H1 (cell line): Measurements from ENCODE around the gene KCNN4. TPM values are rescaled to one million over a fixed set of nuclear protein-coding genes. Genes with fewer than 3 reads are reported as not detected.
A peak's percentile ranks its signal among the peaks of the same experiment; 100 is the strongest.

ENCODE experiments used
- CTCF ChIA-PET: fragments of 300-600 bp; sonication (Branson Sonifier 250); formaldehyde crosslinking; loops from one replicate; lab custom pipeline; 2021; ENCODE audit not compliant: partially characterized antibody; lab: Charles Lee
- POLR2A ChIA-PET: fragments of 300-600 bp; sonication (Branson Sonifier 250); formaldehyde crosslinking; loops from one replicate; lab custom pipeline; 2021; ENCODE audit warnings: inconsistent platforms; ENCODE audit not compliant: partially characterized antibody; lab: Charles Lee
- DNase-seq, 2 experiments: peaks; one replicate each; pipeline versions ENCODE4 v3.0.0 to v3.0.0-alpha.2; 2010 to 2022; ENCODE audit warnings: low spot score in 2 of 2, low read depth in 1 of 2, mixed read lengths in 1 of 2
- FAIRE-seq: peaks from 2 replicates; lab custom pipeline; 2011; peaks lifted over from hg19 to GRCh38; lab: Jason Lieb, UNC
- H2AFZ ChIP-seq: 2 replicates; pipeline ENCODE4 v1.8.1; 2012; ENCODE audit warnings: low read length, inconsistent platforms
- H2AK5ac ChIP-seq: 2 replicates; pipeline ENCODE4 v1.6.1; 2013; ENCODE audit warnings: low read depth, low read length
- H2BK120ac ChIP-seq: replicated peaks from 2 replicates; pipeline ENCODE3; 2013; ENCODE audit warnings: low read depth, low read length, inconsistent platforms
- H2BK12ac ChIP-seq: 2 replicates; pipeline ENCODE4 v1.6.1; 2013; ENCODE audit warnings: low read depth, low read length
- H2BK15ac ChIP-seq: 2 replicates; pipeline ENCODE4 v1.6.1; 2013; ENCODE audit warnings: low read length
- H2BK20ac ChIP-seq: 2 replicates; pipeline ENCODE4 v1.6.1; 2013; ENCODE audit warnings: low read length
- H2BK5ac ChIP-seq: 2 replicates; pipeline ENCODE4 v1.6.1; 2013; ENCODE audit warnings: low read depth, low read length
- H3K14ac ChIP-seq: 2 replicates; pipeline ENCODE4 v1.6.1; 2013; ENCODE audit warnings: inconsistent platforms; ENCODE audit not compliant: insufficient read length
- H3K18ac ChIP-seq: 2 replicates; pipeline ENCODE4 v1.6.1; 2013; ENCODE audit warnings: low read length; ENCODE audit errors: extremely low read depth
- H3K23ac ChIP-seq: 2 replicates; pipeline ENCODE4 v1.6.1; 2013; ENCODE audit warnings: inconsistent platforms; ENCODE audit not compliant: insufficient read length
- H3K23me2 ChIP-seq: 2 replicates; pipeline ENCODE4 v1.6.1; 2013; ENCODE audit warnings: low read depth, low read length
- H3K27ac ChIP-seq: 2 replicates; pipeline ENCODE4 v1.6.1; 2011; ENCODE audit warnings: low read depth, low read length, inconsistent platforms
- H3K27me3 ChIP-seq, 4 experiments: replicated peaks in 1 of 4; 1 replicate in 1 of 4; 2 replicates in 3 of 4; pipeline versions ENCODE4 v1.6.1 to v1.8.1; 2011 to 2013; ENCODE audit warnings: low read length in 3 of 4, mild to moderate bottlenecking in 3 of 4, inconsistent platforms in 2 of 4, mixed read lengths in 2 of 4, moderate library complexity in 1 of 4; ENCODE audit not compliant: control insufficient read depth in 3 of 4, insufficient read depth in 3 of 4; ENCODE audit errors: extremely low read depth in 1 of 4
- H3K36me3 ChIP-seq, 4 experiments: 2 replicates each; pipeline versions ENCODE4 v1.6.1 to v1.8.1; 2011 to 2013; ENCODE audit warnings: mild to moderate bottlenecking in 4 of 4, low read length in 3 of 4, moderate library complexity in 2 of 4, control low read depth in 1 of 4, inconsistent platforms in 1 of 4; ENCODE audit not compliant: insufficient read depth in 4 of 4, control insufficient read depth in 2 of 4
- H3K4ac ChIP-seq: replicated peaks from 2 replicates; pipeline ENCODE3; 2013; ENCODE audit warnings: low read length, low read depth, mixed read lengths, inconsistent platforms; ENCODE audit not compliant: insufficient read length
- H3K4me1 ChIP-seq, 4 experiments: replicated peaks in 1 of 4; 1 replicate in 1 of 4; 2 replicates in 3 of 4; pipeline versions ENCODE4 v1.6.1 to v1.8.1; 2011 to 2013; ENCODE audit warnings: low read length in 3 of 4, inconsistent platforms in 2 of 4, mixed read lengths in 1 of 4; ENCODE audit not compliant: insufficient read depth in 4 of 4, control insufficient read depth in 3 of 4
- H3K4me2 ChIP-seq, 2 experiments: 2 replicates each; pipeline versions ENCODE4 v1.6.1 to v1.8.1; 2011 to 2013; ENCODE audit warnings: low read depth in 2 of 2, low read length in 2 of 2, control low read depth in 1 of 2, inconsistent platforms in 1 of 2, mild to moderate bottlenecking in 1 of 2; ENCODE audit not compliant: insufficient read depth in 1 of 2
- H3K4me3 ChIP-seq, 4 experiments: fragments of 200-600, 300-600 bp in 1 of 4; sonication (generic), shearing (Covaris generic), sonication (Bioruptor Twin) in 1 of 4; 2 replicates each; pipeline versions ENCODE4 v1.5.1 to v1.8.1; 2011 to 2016; ENCODE audit warnings: low read length in 4 of 4, low read depth in 3 of 4, control low read depth in 2 of 4, inconsistent platforms in 2 of 4, mild to moderate bottlenecking in 2 of 4, mixed read lengths in 1 of 4, moderate library complexity in 1 of 4; ENCODE audit not compliant: insufficient read depth in 2 of 4; ENCODE audit errors: extremely low read depth in 1 of 4
- H3K56ac ChIP-seq: replicated peaks from 2 replicates; pipeline ENCODE3; 2013; ENCODE audit warnings: low read depth, mild to moderate bottlenecking, mixed read lengths, low read length, inconsistent platforms; ENCODE audit not compliant: insufficient read length
- H3K79me1 ChIP-seq: 2 replicates; pipeline ENCODE4 v1.6.1; 2013; ENCODE audit warnings: low read depth, low read length, control low read depth
- H3K79me2 ChIP-seq, 2 experiments: 2 replicates each; pipeline versions ENCODE4 v1.6.1 to v1.8.1; 2012 to 2013; ENCODE audit warnings: low read length in 2 of 2, mild to moderate bottlenecking in 2 of 2, inconsistent platforms in 1 of 2; ENCODE audit not compliant: insufficient read depth in 2 of 2, control insufficient read depth in 1 of 2
- H3K9ac ChIP-seq, 4 experiments: replicated peaks in 1 of 4; 1 replicate in 1 of 4; 2 replicates in 3 of 4; pipeline versions ENCODE4 v1.6.1 to v1.8.1; 2011 to 2013; ENCODE audit warnings: low read depth in 3 of 4, low read length in 3 of 4, control low read depth in 2 of 4, mild to moderate bottlenecking in 2 of 4, moderate library complexity in 2 of 4, inconsistent platforms in 1 of 4; ENCODE audit errors: extremely low read depth in 1 of 4
- H3K9me3 ChIP-seq, 2 experiments: 2 replicates each; pipeline versions ENCODE4 v1.6.1 to v1.8.1; 2012 to 2013; ENCODE audit warnings: mild to moderate bottlenecking in 2 of 2, moderate library complexity in 2 of 2, control low read depth in 1 of 2, inconsistent platforms in 1 of 2, low read depth in 1 of 2, low read length in 1 of 2, mixed read lengths in 1 of 2; ENCODE audit not compliant: insufficient read depth in 2 of 2
- H4K20me1 ChIP-seq, 2 experiments: replicated peaks in 1 of 2; 2 replicates each; pipeline versions ENCODE3 to v1.8.1; 2011 to 2013; ENCODE audit warnings: inconsistent platforms in 2 of 2, low read length in 2 of 2, mild to moderate bottlenecking in 1 of 2; ENCODE audit not compliant: insufficient read depth in 2 of 2, control insufficient read depth in 1 of 2
- H4K5ac ChIP-seq: 2 replicates; pipeline ENCODE4 v1.6.1; 2013; ENCODE audit warnings: low read length, low read depth, mixed read lengths, inconsistent platforms; ENCODE audit not compliant: insufficient read length
- H4K8ac ChIP-seq: 2 replicates; pipeline ENCODE4 v1.8.0; 2013; ENCODE audit warnings: mild to moderate bottlenecking, moderate library complexity, low read length, inconsistent platforms; ENCODE audit not compliant: insufficient read depth; ENCODE audit errors: extremely low read depth
- H4K91ac ChIP-seq: replicated peaks from 2 replicates; pipeline ENCODE3; 2013; ENCODE audit warnings: low read length, mixed read lengths, inconsistent platforms; ENCODE audit not compliant: insufficient read length
- CBX5 ChIP-seq: fragments of 300-800, 300-1000 bp; sonication (generic); IDR thresholded peaks from 2 replicates; pipeline ENCODE4 v1.7.1; 2016; ENCODE audit warnings: antibody characterized with exemption, low read length, low read depth
- CHD1 ChIP-seq: IDR thresholded peaks from 2 replicates; pipeline ENCODE4 v1.6.1; 2012; ENCODE audit warnings: low read depth, low read length, improper control_type of control experiment
- FOSL1 ChIP-seq: IDR thresholded peaks from 2 replicates; pipeline ENCODE4 v1.6.1; 2011; ENCODE audit warnings: mild to moderate bottlenecking, low read depth, low read length, moderate library complexity; ENCODE audit not compliant: insufficient read depth
- JUND ChIP-seq: IDR thresholded peaks from 2 replicates; pipeline ENCODE4 v1.6.1; 2011; ENCODE audit warnings: mild to moderate bottlenecking, improper control_type of control experiment, low read length
- MAFK ChIP-seq: IDR thresholded peaks from 2 replicates; pipeline ENCODE4 v1.6.1; 2012; ENCODE audit warnings: low read depth, mild to moderate bottlenecking, improper control_type of control experiment, low read length
- POLR2AphosphoS5 ChIP-seq: IDR thresholded peaks from 2 replicates; pipeline ENCODE4 v1.6.1; 2011; ENCODE audit warnings: low read depth, low read length
- POU5F1 ChIP-seq: IDR thresholded peaks from 2 replicates; pipeline ENCODE4 v1.6.1; 2011; ENCODE audit warnings: low read depth, mild to moderate bottlenecking, low read length, moderate library complexity
- RAD21 ChIP-seq, 2 experiments: IDR thresholded peaks in 1 of 2; conservative IDR thresholded peaks in 1 of 2; 2 replicates each; pipeline ENCODE4 v1.6.1; 2011; ENCODE audit warnings: low read depth in 2 of 2, low read length in 2 of 2, improper control_type of control experiment in 1 of 2, inconsistent platforms in 1 of 2, mild to moderate bottlenecking in 1 of 2, moderate library complexity in 1 of 2
- SIRT6 ChIP-seq: IDR thresholded peaks from one replicate; pipeline ENCODE4 v1.7.1; 2012; ENCODE audit warnings: low read length, inconsistent platforms
- SP1 ChIP-seq: IDR thresholded peaks from 2 replicates; pipeline ENCODE4 v1.6.1; 2011; ENCODE audit warnings: low read depth, low read length
- WGBS, 2 experiments: shearing (Covaris generic) in 1 of 2; methylation state at CpG; one replicate each; pipeline versions ENCODE4 v1.1.6 to v1.1.7; 2013 to 2015; ENCODE audit warnings: low lambda C conversion rate in 2 of 2, mixed read lengths in 2 of 2, inconsistent platforms in 1 of 2, low coverage in 1 of 2, missing lambda C conversion rate in 1 of 2; ENCODE audit not compliant: insufficient replicate concordance in 2 of 2, insufficient coverage in 1 of 2, insufficient read length in 1 of 2; ENCODE audit errors: extremely low coverage in 1 of 2, missing lambda C conversion rate in 1 of 2; 5-methylcytosine and 5-hydroxymethylcytosine counted together
- long read RNA-seq, 2 experiments: library from RNA in 1 of 2; library from capped mRNA in 1 of 2; stranded (forward); transcript quantifications; one replicate each; pipeline ENCODE4 v2.0.0, GENCODE V29; 2021; ENCODE audit warnings: inconsistent platforms in 1 of 2
- polyA minus RNA-seq, 3 experiments: library from RNA; depleted of rRNA, polyadenylated mRNA; stranded (reverse); fragments of >200 nt; gene quantifications; 1 replicate in 2 of 3; 2 replicates in 1 of 3; pipeline ENCODE4 v1.2.3, GENCODE V29; 2011
- polyA plus RNA-seq, 7 experiments: library from polyadenylated mRNA; depleted of rRNA in 3 of 7; stranded (reverse) in 5 of 7; unstranded in 2 of 7; fragments of >200 nt in 5 of 7; fragments of 200-250 nt in 2 of 7; gene quantifications; 1 replicate in 5 of 7; 2 replicates in 1 of 7; 4 replicates in 1 of 7; pipeline versions ENCODE4 v1.2.1 to v1.2.3, GENCODE V29; 2011 to 2013; ENCODE audit warnings: missing spikeins in 2 of 7, mixed read lengths in 2 of 7
- total RNA-seq: library from RNA; stranded (reverse); fragmentation: NEBNext Ultra II Directional; extraction: Animal tissue kit (Norgen Biotek cat#: 25700); gene quantifications from 2 replicates; pipeline ENCODE4 v1.2.1, GENCODE V29; 2021

Gene KCNN4
- 0.78 and 1.0 TPM in 2 replicates for total RNA-seq
- polyA plus RNA-seq (2011; rRNA removed) = 1.5 and 2.0 TPM in 2 replicates
- 1.6 TPM for polyA plus RNA-seq (2011; cell fraction: cytosol; rRNA removed)
- 3.1 TPM for polyA plus RNA-seq (2011; cell fraction: nucleus; rRNA removed)
- polyA plus RNA-seq (2012, experiment 1 of 2) = 0.64 to 1.2 TPM (median 0.86 TPM) in 4 replicates
- 0.56 TPM for polyA plus RNA-seq (2012, experiment 2 of 2)
- 1.1 TPM for polyA plus RNA-seq (2013, experiment 1 of 2)
- polyA plus RNA-seq (2013, experiment 2 of 2) = 1.1 TPM
- 0.39 and 0.54 TPM in 2 replicates for polyA minus RNA-seq (2011; rRNA and poly(A)+ RNA removed)
- polyA minus RNA-seq (2011; cell fraction: cytosol; rRNA and poly(A)+ RNA removed) = not detected
- polyA minus RNA-seq (2011; cell fraction: nucleus; rRNA and poly(A)+ RNA removed) = 2.1 TPM
- long read RNA-seq, experiment 1 = 0 reads
- long read RNA-seq, experiment 2, partial matches to known transcripts = 0 of 1 reads
- long read RNA-seq, experiment 2, other reads (novel, unspliced or antisense) = 0 of 1 reads

DNA sequence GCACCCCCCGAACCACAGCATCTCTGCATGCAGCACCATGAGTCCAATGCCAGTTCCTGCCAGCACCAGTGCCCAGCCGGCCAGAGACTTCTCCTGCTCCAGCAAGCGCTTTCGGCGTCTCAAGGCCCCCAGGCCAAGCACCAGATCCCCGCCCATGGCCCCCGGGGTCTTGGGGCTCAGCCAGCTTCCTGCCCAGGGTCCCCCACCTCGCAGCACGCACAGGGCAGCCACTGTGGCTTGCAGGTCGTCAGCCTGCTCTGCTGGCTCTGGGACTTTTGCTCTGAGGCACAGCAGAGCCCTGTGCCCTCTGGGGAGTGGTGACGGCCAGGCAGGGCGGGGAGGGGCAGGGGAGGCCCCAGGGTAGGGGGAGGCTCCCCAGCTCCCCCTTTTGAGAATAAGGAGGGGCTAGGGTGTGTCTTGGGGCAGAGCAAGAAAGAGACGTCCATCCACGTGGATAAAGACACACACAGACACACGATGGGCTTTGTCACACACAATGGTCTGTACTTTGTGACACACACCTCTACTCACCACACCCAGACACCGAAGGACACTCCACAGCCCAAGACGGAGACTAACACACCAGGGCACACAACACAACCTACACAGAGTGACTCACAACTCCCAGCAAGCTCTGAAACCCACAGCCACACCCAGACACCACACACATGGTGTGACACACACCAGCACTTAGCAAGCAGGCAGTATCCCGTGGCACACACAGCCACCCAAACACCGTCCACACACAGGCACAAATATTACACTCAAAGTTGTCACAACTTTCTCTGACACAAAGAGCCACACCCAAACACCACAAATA, at the start of gene KCNN4:
KCNN4 (minus strand) TSS at position 268 of the 820 bp plus-strand sequence; CDS start at position 156, 112 bp downstream.
- H4K8ac ChIP-seq = no peak within 1 kb of the TSS; the same call in 1 of the 2 replicates
- H3K23ac ChIP-seq = no peak within 1 kb of the TSS
- ChIA-PET CTCF (interaction anchor here (1.3 to 37.0 kb wide), 2 partner anchors 25 kb away, joined by 3 to 703 read pairs; partner anchors contain the start of gene SMG9), POLR2A (no interaction called here)
- H3K27me3 ChIP-seq = no peaks in the 10 kb centered on the region; a peak in 1 of 7 replicates
- H2AFZ ChIP-seq = no peak within 1 kb of the TSS
- H4K5ac ChIP-seq = no peak within 1 kb of the TSS
- H3K4ac ChIP-seq = peak within 1 kb of the TSS; percentile 66
- no peaks in the 10 kb centered on the region for H3K9me3 ChIP-seq
- peak within 1 kb of the TSS; percentile 55 for H4K91ac ChIP-seq
- H3K4me1 ChIP-seq = peaks cover 0 to 13% (median 6%) of the 10 kb centered on the region in 4 experiments; a peak in 6 of 7 replicates
- FAIRE-seq (no peak), DNase-seq (no peak)
- no peak within 1 kb of the TSS for H2BK120ac ChIP-seq
- H3K18ac ChIP-seq = no peak within 1 kb of the TSS
- no peak within 1 kb of the TSS for H3K56ac ChIP-seq
- H3K14ac ChIP-seq = no peak within 1 kb of the TSS
- no peak within 1 kb of the TSS for H3K9ac ChIP-seq
- 0 out of 2 replicates have a peak, but pooled peaks cover 2% of the 10 kb centered on the region for H3K23me2 ChIP-seq
- H4K20me1 ChIP-seq = peaks cover 0 to 4% of the 10 kb centered on the region in 2 experiments
- H3K79me2 ChIP-seq = no peaks in the 10 kb centered on the region
- H3K36me3 ChIP-seq = no peaks in the 10 kb centered on the region
- WGBS, 2 experiments = 67% methylated on average over 18 of the region's 19 CpGs; no CpG with 5 or more reads in 1 of the 2 experiments
- H2BK15ac ChIP-seq = peak within 1 kb of the TSS; percentile 88
- no peak within 1 kb of the TSS for H3K27ac ChIP-seq
- no peak within 1 kb of the TSS for H2AK5ac ChIP-seq
- peak within 1 kb of the TSS; percentile 92; the same call in 1 of the 2 replicates for H2BK12ac ChIP-seq
- no peak within 1 kb of the TSS for H3K4me3 ChIP-seq
- H3K79me1 ChIP-seq = no peaks in the 10 kb centered on the region; the same call in 1 of the 2 replicates
- H2BK5ac ChIP-seq = peak within 1 kb of the TSS; percentile 87; the same call in 1 of the 2 replicates
- 0 out of 2 replicates have a peak within 1 kb of the TSS, but pooled peaks have one; percentile 32 for H2BK20ac ChIP-seq
- H3K4me2 ChIP-seq = no peak within 1 kb of the TSS
- TF ChIP-seq CHD1 = no peak
- no peak for TF ChIP-seq MAFK
- TF ChIP-seq FOSL1 = no peak
- TF ChIP-seq CBX5 = no peak
- TF ChIP-seq POLR2AphosphoS5 = no peak
- no peak for TF ChIP-seq POU5F1
- TF ChIP-seq JUND = no peak
- TF ChIP-seq SP1 = no peak
- TF ChIP-seq RAD21 (IDR thresholded peaks at IDR 0.05 in 1 of 2, conservative IDR thresholded peaks at IDR 0.05 in 1 of 2; ENCODE audit: low read depth in 2 of 2, low read length in 2 of 2) = no peak
- no peak for TF ChIP-seq SIRT6
